H9 (cell line): ENCODE measurements around the gene APP. TPM values are rescaled to one million over a fixed set of nuclear protein-coding genes. Genes with fewer than 3 reads are reported as not detected.

Experiments
- DNase-seq: peaks from one replicate; pipeline ENCODE4 v3.0.0-alpha.2; 2017
- H2AFZ ChIP-seq: one replicate; pipeline ENCODE4 v1.6.1; 2013; ENCODE audit warnings: mild to moderate bottlenecking, low read length, control low read depth, moderate library complexity
- H2AK5ac ChIP-seq: 2 replicates; pipeline ENCODE4 v1.6.1; 2013; ENCODE audit warnings: low read length, control low read depth, mixed read lengths; ENCODE audit not compliant: insufficient read length
- H2BK120ac ChIP-seq: one replicate; pipeline ENCODE4 v1.6.1; 2013; ENCODE audit warnings: low read depth, mild to moderate bottlenecking, low read length, control low read depth, inconsistent platforms; ENCODE audit not compliant: poor library complexity, severe bottlenecking
- H2BK12ac ChIP-seq: 2 replicates; pipeline ENCODE4 v1.6.1; 2013; ENCODE audit warnings: low read length, control low read depth, mixed read lengths, low read depth; ENCODE audit not compliant: insufficient read length
- H2BK15ac ChIP-seq: 2 replicates; pipeline ENCODE4 v1.6.1; 2013; ENCODE audit warnings: low read depth, low read length, control low read depth
- H2BK20ac ChIP-seq: one replicate; pipeline ENCODE4 v1.6.1; 2013; ENCODE audit warnings: low read depth, mild to moderate bottlenecking, low read length, control low read depth, inconsistent platforms; ENCODE audit not compliant: poor library complexity, severe bottlenecking
- H2BK5ac ChIP-seq: 2 replicates; pipeline ENCODE4 v1.6.1; 2013; ENCODE audit warnings: low read length, control low read depth, mixed read lengths; ENCODE audit not compliant: insufficient read length
- H3K14ac ChIP-seq: 2 replicates; pipeline ENCODE4 v1.6.1; 2013; ENCODE audit warnings: low read length, control low read depth; ENCODE audit not compliant: insufficient read depth
- H3K18ac ChIP-seq: 2 replicates; pipeline ENCODE4 v1.6.1; 2013; ENCODE audit warnings: low read depth, mild to moderate bottlenecking, mixed read lengths, low read length, control low read depth; ENCODE audit not compliant: insufficient read length
- H3K23ac ChIP-seq: 2 replicates; pipeline ENCODE4 v1.6.1; 2013; ENCODE audit warnings: low read length, control low read depth, mixed read lengths, low read depth; ENCODE audit not compliant: insufficient read length
- H3K23me2 ChIP-seq: 2 replicates; pipeline ENCODE4 v1.6.1; 2013; ENCODE audit warnings: low read depth, mild to moderate bottlenecking, mixed read lengths, low read length, control low read depth; ENCODE audit not compliant: insufficient read length, poor library complexity, severe bottlenecking
- H3K27ac ChIP-seq: 2 replicates; pipeline ENCODE4 v1.5.1; 2013; ENCODE audit warnings: low read length, control low read depth, mixed read lengths, low read depth; ENCODE audit not compliant: insufficient read length
- H3K27me3 ChIP-seq: 2 replicates; pipeline ENCODE4 v1.6.1; 2013; ENCODE audit warnings: low read length, control low read depth, inconsistent platforms; ENCODE audit not compliant: insufficient read depth
- H3K4ac ChIP-seq: 2 replicates; pipeline ENCODE4 v1.6.1; 2013; ENCODE audit warnings: low read depth, mild to moderate bottlenecking, control low read depth, inconsistent platforms, low read length, moderate library complexity
- H3K4me1 ChIP-seq: 2 replicates; pipeline ENCODE4 v1.6.1; 2013; ENCODE audit warnings: low read length, control low read depth, inconsistent platforms; ENCODE audit not compliant: insufficient read depth
- H3K4me2 ChIP-seq: 2 replicates; pipeline ENCODE4 v1.6.1; 2013; ENCODE audit warnings: low read length, control low read depth, mixed read lengths; ENCODE audit not compliant: insufficient read length, insufficient read depth
- H3K56ac ChIP-seq: 2 replicates; pipeline ENCODE4 v1.6.1; 2013; ENCODE audit warnings: low read depth, mild to moderate bottlenecking, mixed read lengths, low read length, control low read depth; ENCODE audit not compliant: insufficient read length
- H3K79me1 ChIP-seq: 2 replicates; pipeline ENCODE4 v1.6.1; 2013; ENCODE audit warnings: low read depth, mild to moderate bottlenecking, moderate library complexity, low read length, control low read depth, inconsistent platforms; ENCODE audit not compliant: insufficient read depth, poor library complexity, severe bottlenecking
- H3K79me2 ChIP-seq: 2 replicates; pipeline ENCODE4 v1.6.1; 2013; ENCODE audit warnings: low read length, control low read depth, inconsistent platforms; ENCODE audit not compliant: insufficient read depth
- H3K9ac ChIP-seq: 2 replicates; pipeline ENCODE4 v1.6.1; 2013; ENCODE audit warnings: low read length, control low read depth, mixed read lengths; ENCODE audit not compliant: insufficient read length; ENCODE audit errors: extremely low read depth
- H3K9me3 ChIP-seq: one replicate; pipeline ENCODE4 v1.6.1; 2013; ENCODE audit warnings: low read depth, low read length, inconsistent platforms; ENCODE audit not compliant: control insufficient read depth
- H3T11ph ChIP-seq: one replicate; pipeline ENCODE4 v1.6.1; 2013; ENCODE audit warnings: mild to moderate bottlenecking, low read length, control low read depth, inconsistent platforms
- H4K20me1 ChIP-seq: one replicate; pipeline ENCODE4 v1.6.1; 2013; ENCODE audit not compliant: control insufficient read depth, insufficient read length, insufficient read depth
- H4K5ac ChIP-seq: 2 replicates; pipeline ENCODE4 v1.6.1; 2013; ENCODE audit warnings: low read depth, mild to moderate bottlenecking, mixed read lengths, low read length, control low read depth; ENCODE audit not compliant: insufficient read length
- H4K8ac ChIP-seq: replicated peaks from 2 replicates; pipeline ENCODE4 v1.6.1; 2013; ENCODE audit warnings: low read length, control low read depth, mixed read lengths, low read depth; ENCODE audit not compliant: insufficient read length
- H4K91ac ChIP-seq: 2 replicates; pipeline ENCODE4 v1.6.1; 2013; ENCODE audit warnings: low read depth, mild to moderate bottlenecking, moderate library complexity, mixed read lengths, low read length, control low read depth; ENCODE audit not compliant: insufficient read length
- H3K27ac Mint-ChIP-seq, 3 experiments: 2 replicates in 2 of 3; 3 replicates in 1 of 3; pipeline ENCODE4 v1.8.0; 2020 to 2021; ENCODE audit warnings: mixed read lengths in 3 of 3, mild to moderate bottlenecking in 1 of 3, moderate library complexity in 1 of 3
- H3K27me3 Mint-ChIP-seq: 2 replicates; pipeline ENCODE4 v1.8.0; 2021; ENCODE audit warnings: low read depth, mild to moderate bottlenecking, moderate library complexity, mixed read lengths
- H3K36me3 Mint-ChIP-seq, 3 experiments: 2 replicates in 2 of 3; 3 replicates in 1 of 3; pipeline ENCODE4 v1.8.0; 2020 to 2021; ENCODE audit warnings: low read depth in 3 of 3, mixed read lengths in 3 of 3; ENCODE audit not compliant: insufficient read depth in 1 of 3
- H3K4me1 Mint-ChIP-seq, 2 experiments: 2 replicates each; pipeline ENCODE4 v1.8.0; 2020; ENCODE audit warnings: mixed read lengths in 2 of 2
- H3K4me3 Mint-ChIP-seq, 2 experiments: 2 replicates in 1 of 2; 3 replicates in 1 of 2; pipeline ENCODE4 v1.8.0; 2020 to 2021; ENCODE audit warnings: mild to moderate bottlenecking in 2 of 2, mixed read lengths in 2 of 2, moderate library complexity in 1 of 2
- H3K9me3 Mint-ChIP-seq, 2 experiments: 2 replicates in 1 of 2; 3 replicates in 1 of 2; pipeline ENCODE4 v1.8.0; 2020; ENCODE audit warnings: mild to moderate bottlenecking in 2 of 2, mixed read lengths in 2 of 2, moderate library complexity in 1 of 2
- CTCF ChIP-seq: fragments of 200-600 bp; sonication (generic); conservative IDR thresholded peaks from 3 replicates; pipeline ENCODE4 v1.8.0; 2021; ENCODE audit warnings: antibody characterized with exemption, mild to moderate bottlenecking
- WGBS: extraction: QIAGEN DNeasy Blood & Tissue Kit; methylation state at CpG from one replicate; pipeline ENCODE4 v1.1.7; 2013; ENCODE audit warnings: missing lambda C conversion rate, low lambda C conversion rate, mixed read lengths; ENCODE audit not compliant: insufficient read length; ENCODE audit errors: extremely low coverage; 5-methylcytosine and 5-hydroxymethylcytosine counted together
- total RNA-seq: library from RNA; stranded (reverse); gene quantifications from 2 replicates; pipeline ENCODE4 v1.2.1, GENCODE V29; 2021

Gene APP
- total RNA-seq, 1 experiment from 2014 or later, result 380 TPM

DNA sequence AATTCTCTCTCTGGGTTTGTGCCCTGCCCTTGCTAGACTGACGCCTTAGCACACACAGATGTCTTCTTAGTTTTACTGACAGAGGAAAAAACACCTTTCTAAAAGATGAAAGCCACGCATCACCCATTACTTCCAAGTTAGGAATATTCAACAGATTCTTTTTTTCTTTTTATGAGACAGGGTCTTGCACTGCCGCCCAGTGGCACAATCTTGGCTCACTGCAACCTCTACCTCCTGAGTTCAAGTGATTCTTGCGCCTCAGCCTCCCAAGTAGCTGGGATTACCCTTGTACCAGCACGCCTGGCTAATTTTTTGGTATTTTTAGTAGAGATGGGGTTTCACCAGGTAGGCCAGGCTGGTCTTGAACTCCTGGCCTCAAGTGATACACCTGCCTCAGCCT lies 169.2 kb downstream of the APP start:
- Histone ChIP-seq H3K23ac (no peak overlapping the region), H3K27me3 (no peaks in the 10 kb centered on the region), H2BK12ac (no peak overlapping the region), H3K9ac (no peak overlapping the region), H4K91ac (no peak overlapping the region), H2BK120ac (no peak overlapping the region), H3K4me2 (no peak overlapping the region), H2BK20ac (no peak overlapping the region), H3K4me1 (peaks cover 15% of the 10 kb centered on the region), H3K18ac (no peak overlapping the region), H2BK15ac (no peak overlapping the region), H3K23me2 (peaks cover 3% of the 10 kb centered on the region), H3K79me1 (no peaks in the 10 kb centered on the region), H4K20me1 (no peaks in the 10 kb centered on the region), H3K4ac (no peak overlapping the region), H3K56ac (no peak overlapping the region), H3K14ac (no peak overlapping the region), H4K8ac (no peak overlapping the region), H3K79me2 (peaks cover 3% of the 10 kb centered on the region; the same call in 1 of the 2 replicates), H2AK5ac (no peak overlapping the region), H2BK5ac (no peak overlapping the region), H3T11ph (no peak overlapping the region), H4K5ac (no peak overlapping the region), H3K9me3 (no peaks in the 10 kb centered on the region), H2AFZ (no peak overlapping the region), H3K27ac (no peak overlapping the region)
- Mint-ChIP-seq H3K36me3 (peaks cover 8 to 13% (median 12%) of the 10 kb centered on the region in 3 experiments; a peak in 5 of 7 replicates), H3K4me3 (no peak overlapping the region), H3K9me3 (peaks cover 0 to 3% of the 10 kb centered on the region in 2 experiments; a peak in 1 of 5 replicates), H3K4me1 (peaks cover 63 to 68% of the 10 kb centered on the region in 2 experiments), H3K27me3 (no peaks in the 10 kb centered on the region), H3K27ac (peak overlapping the region in 2 of 3 experiments; percentile 59 to 77; a peak in 4 of 7 replicates)
- no peak; the same call in 1 of the 3 replicates for TF ChIP-seq CTCF
- no peak for DNase-seq
- no CpG with 5 or more reads among the region's 5 CpGs for WGBS
